ENCODE results near the gene TMEM51.

TMEM51 gene

DNA sequence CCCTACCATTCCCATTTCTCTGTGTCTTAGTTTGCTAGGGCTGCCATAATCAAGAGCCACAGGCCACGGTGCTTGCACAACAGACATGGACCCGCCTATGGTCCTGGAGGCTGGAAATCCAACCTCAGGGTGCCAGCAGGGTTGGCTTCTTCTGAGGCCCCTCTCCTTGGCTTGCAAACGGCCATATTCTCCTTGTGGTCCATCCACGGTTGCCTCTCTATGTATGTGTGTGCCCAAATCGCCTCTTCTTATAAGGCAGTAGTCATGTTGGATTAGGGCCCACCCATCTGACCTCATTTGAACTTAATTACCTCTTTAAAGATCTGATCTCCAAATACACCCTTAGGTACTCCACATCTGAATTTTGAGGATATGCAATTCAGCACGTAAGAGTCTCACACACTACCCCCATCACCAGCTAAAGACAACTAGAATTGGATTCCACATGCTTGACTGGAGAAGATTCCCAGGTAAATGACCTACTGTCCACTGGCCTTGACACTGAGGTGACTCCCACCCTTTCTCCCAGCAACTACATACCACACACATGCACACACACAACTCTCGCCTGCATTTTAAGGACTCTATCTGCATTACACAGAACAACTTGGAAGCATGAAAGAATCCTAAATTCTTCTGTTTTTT lies 28.3 kb upstream of the TMEM51 start:
- in situ Hi-C loops (cut with HindIII; ENCODE audit: low sequenced_read_pairs): no loop called here

GRCh38 chr1:15128077-15128476 lies 25.5 kb upstream of the TMEM51 start:
- in situ Hi-C loops (cut with HindIII; ENCODE audit: low sequenced_read_pairs): no loop called here

DNA sequence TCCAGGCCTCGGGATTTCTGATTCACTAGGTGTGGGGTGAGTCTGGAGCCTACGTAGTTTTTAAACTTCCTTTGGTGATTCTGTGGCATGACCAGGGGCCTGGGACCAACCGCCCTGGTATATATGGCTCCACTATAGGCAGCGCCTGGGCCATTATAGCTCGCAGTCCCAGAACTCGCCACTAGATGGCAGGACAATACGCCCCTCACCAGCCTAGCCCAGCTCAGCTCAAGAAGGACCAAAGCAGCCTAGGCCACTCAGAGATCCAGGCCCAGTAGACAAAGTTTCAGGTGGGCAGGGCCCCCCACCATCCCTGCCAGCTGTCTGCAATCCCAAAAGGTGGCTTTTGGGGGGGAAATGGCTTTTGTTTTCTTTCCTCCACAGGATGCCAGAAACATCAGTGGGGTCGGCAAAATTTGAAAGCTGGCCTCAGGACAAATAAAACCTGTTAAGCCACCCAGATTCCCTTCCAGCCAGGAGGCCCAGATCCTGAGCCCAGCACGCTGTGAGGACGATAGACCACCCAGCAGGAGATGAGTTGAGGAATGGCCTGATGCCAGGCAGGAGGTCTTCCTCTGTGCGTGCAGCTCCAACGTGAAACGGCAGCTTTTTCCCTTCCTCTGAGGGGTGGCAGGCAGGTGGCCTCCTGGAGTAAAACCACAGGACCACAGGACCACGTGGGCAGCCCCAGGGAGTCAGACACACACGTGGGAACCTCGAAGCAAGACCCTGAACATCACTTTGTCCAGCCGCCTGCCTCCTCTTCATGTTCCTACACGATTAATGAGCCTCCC lies 24.8 kb upstream of the TMEM51 start:
- in situ Hi-C loops (cut with HindIII; ENCODE audit: low sequenced_read_pairs): no loop called here

- in situ Hi-C loops (cut with HindIII; ENCODE audit: low sequenced_read_pairs): loop anchor here (10.0 kb wide), 1 partner anchor 105 kb away; no protein-coding TSS in a partner anchor
Observed at GRCh38 chr1:15129944-15130343, 23.6 kb upstream of the TMEM51 start.

DNA sequence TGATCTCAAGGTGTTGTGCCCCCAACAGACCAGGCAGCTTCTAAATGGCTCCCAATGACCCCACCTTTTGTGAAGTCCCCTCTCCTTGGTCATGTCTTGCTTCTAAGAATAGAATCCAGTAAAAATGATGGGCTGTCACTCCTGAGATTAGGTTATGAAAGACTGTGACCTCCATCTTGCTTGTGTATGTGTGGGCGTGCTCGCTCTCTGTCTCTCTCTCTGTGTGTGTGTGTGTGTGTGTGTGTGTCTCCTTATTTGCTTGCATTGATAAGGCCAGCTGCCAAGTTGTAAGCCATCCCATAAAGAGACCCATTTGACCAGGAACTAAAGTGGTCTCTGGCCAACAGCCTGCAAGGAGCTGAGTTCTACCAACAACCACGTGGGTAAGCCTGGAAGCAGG lies 22.9 kb upstream of the TMEM51 start:
- in situ Hi-C loops (cut with HindIII; ENCODE audit: low sequenced_read_pairs): loop anchor here (10.0 kb wide), 1 partner anchor 104 kb away; no protein-coding TSS in a partner anchor

DNA sequence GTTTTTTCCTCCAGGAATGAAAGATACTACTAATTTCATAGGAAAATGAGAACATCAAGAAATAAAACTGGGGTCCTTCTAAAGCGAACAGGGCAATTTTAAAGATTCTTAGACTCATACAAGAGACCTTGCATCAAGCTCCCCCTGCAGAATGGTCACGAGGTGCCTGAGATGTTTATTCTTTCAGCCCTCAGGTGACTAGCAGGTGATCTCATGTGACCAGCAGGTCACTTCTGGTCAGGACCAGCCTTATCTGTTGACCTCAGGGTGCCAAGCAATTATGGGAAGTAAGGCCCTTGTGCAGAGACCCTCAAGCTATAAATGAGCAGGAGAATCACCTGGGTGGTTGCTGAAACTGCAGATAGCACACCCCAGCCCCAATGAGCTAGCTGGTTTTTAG lies 20.6 kb upstream of the TMEM51 start:
- in situ Hi-C loops (cut with HindIII; ENCODE audit: low sequenced_read_pairs): loop anchor here (10.0 kb wide), 1 partner anchor 102 kb away; no protein-coding TSS in a partner anchor

DNA sequence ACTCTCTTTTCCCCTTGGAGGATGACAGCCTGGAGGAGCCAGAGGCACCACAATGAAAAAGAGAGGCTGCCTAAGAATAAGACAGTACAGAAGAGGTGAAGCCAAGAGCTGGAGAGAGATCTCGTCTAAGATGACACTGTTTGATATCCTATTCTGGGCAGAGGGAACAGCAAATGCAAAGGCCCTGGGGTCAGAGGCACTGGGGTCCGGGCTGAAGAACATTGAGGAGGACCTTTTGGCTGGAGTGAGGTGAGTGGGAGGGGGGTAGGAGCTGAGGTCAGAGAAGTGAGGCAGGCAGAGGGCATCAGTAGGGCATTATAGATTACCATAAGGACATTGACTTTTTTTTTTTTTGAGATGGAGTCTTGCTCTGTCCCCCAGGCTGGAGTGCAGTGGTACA lies 19.3 kb upstream of the TMEM51 start:
- in situ Hi-C loops (cut with HindIII; ENCODE audit: low sequenced_read_pairs): loop anchor here (10.0 kb wide), 1 partner anchor 101 kb away; no protein-coding TSS in a partner anchor

DNA sequence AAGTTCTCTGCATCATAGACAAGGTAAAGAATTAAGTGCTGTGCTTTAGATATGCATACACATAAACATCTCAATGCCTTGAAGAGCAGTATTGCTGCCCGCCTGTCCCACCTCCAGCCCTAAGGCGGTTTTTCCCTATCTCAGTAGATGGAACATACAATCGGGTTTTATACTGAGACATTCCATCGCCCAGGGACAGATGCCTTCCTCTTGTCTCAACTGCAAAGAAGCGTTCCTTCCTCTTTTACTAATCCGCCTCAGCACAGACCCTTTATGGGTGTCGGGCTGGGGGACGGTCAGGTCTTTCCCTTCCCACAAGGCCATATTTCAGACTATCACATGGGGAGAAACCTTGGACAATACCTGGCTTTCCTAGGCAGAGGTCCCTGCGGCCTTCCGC lies 17.9 kb upstream of the TMEM51 start:
- in situ Hi-C loops (cut with HindIII; ENCODE audit: low sequenced_read_pairs): loop anchor here (5.0 to 10.0 kb wide), 2 partner anchors 99 to 147 kb away; no protein-coding TSS in a partner anchor

DNA sequence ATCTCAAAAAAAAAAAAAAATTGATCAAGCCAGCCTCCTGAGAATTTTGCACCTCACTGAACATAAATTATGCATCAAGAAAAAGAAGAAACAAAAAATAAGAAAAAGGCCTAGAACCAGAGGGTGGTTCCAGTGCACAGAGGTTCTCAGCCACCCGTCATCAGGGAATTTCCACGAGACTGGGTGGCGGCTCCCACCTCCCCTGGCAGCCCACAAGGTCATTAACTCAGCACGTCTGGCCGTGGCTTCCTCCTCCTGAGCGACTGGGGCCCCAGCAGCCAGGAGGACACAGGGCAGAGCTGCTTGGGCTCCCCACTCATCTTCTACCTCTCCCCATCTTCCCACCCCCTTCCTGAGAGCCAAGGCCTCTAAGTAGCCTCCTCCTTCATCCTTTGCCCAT lies 15.7 kb upstream of the TMEM51 start:
- in situ Hi-C loops (cut with HindIII; ENCODE audit: low sequenced_read_pairs): loop anchor here (5.0 to 10.0 kb wide), 2 partner anchors 97 to 144 kb away; no protein-coding TSS in a partner anchor

DNA sequence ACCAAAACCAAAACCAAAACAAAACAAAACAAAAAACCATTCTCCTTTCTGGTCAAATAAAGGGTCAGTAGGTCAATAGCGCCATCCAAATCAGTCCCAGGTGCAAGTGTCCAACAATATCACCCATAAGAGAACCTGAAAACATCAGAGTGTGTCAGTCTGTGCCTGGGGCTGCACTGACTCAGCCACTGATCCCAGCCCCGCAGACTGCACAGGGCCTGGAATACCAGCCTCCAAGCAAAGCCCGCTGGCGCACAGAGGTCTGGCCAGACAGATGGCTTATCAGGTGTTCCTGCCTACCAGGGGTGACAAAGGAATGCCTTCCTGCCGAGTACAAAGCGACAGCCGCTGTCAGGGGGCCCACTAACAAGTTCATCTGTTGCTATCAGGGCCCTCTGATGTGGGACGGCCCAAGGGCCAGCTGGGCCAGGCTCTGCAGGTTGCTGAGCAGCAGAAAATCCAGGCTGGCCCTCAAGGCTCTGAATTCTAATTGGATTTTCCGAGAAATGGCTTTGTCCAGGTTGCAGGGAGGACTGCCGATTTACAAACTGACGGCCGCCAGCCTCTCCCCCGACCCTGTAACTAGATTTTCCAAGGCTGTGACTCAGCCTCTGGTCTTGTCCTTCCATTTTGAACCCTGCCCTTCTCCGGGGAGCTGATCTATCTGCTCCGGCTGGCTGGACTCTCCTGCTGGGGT lies 13.7 kb upstream of the TMEM51 start:
- in situ Hi-C loops (cut with HindIII; ENCODE audit: low sequenced_read_pairs): loop anchor here (5.0 to 10.0 kb wide), 2 partner anchors 95 to 142 kb away; no protein-coding TSS in a partner anchor

- in situ Hi-C loops (cut with HindIII; ENCODE audit: low sequenced_read_pairs): no loop called here
Observed at GRCh38 chr1:15141935-15142539, 11.5 kb upstream of the TMEM51 start.

GRCh38 chr1:15145327-15145726 lies 8.2 kb upstream of the TMEM51 start:
- in situ Hi-C loops (cut with HindIII; ENCODE audit: low sequenced_read_pairs): no loop called here

- in situ Hi-C loops (cut with HindIII; ENCODE audit: low sequenced_read_pairs): no loop called here
Observed at GRCh38 chr1:15146142-15146680, 7.3 kb upstream of the TMEM51 start.

GRCh38 chr1:15146971-15147376 lies 6.6 kb upstream of the TMEM51 start:
- in situ Hi-C loops (cut with HindIII; ENCODE audit: low sequenced_read_pairs): no loop called here

- in situ Hi-C loops (cut with HindIII; ENCODE audit: low sequenced_read_pairs): no loop called here
Observed at GRCh38 chr1:15148004-15148403, 5.5 kb upstream of the TMEM51 start.

- in situ Hi-C loops (cut with HindIII; ENCODE audit: low sequenced_read_pairs): no loop called here
Observed at GRCh38 chr1:15148475-15148874, 5.1 kb upstream of the TMEM51 start.

- in situ Hi-C loops (cut with HindIII; ENCODE audit: low sequenced_read_pairs): no loop called here
Observed at GRCh38 chr1:15148941-15149340, 4.6 kb upstream of the TMEM51 start.

- in situ Hi-C loops (cut with HindIII; ENCODE audit: low sequenced_read_pairs): no loop called here
Observed at GRCh38 chr1:15150376-15150775, 3.2 kb upstream of the TMEM51 start.

GRCh38 chr1:15151377-15151806 lies 2.2 kb upstream of the TMEM51 start:
- in situ Hi-C loops (cut with HindIII; ENCODE audit: low sequenced_read_pairs): no loop called here

GRCh38 chr1:15151871-15152270 lies 1.7 kb upstream of the TMEM51 start:
- in situ Hi-C loops (cut with HindIII; ENCODE audit: low sequenced_read_pairs): no loop called here
